GM21723 (cell line): Measurements from ENCODE around the gene CEP57.

Experiments
- ATAC-seq: cut with Tn5 transposase; IDR thresholded peaks from one replicate; pipeline ENCODE4 v1.9.1; 2021; ENCODE audit warnings: mild to moderate bottlenecking, moderate library complexity; ENCODE audit not compliant: unreplicated experiment

CEP57 gene

GRCh38 chr11:95790123-95790932, at the start of gene CEP57:
Gene CEP57 (plus strand): TSS chr11:95790498. CDS start chr11:95790699, 201 bp downstream.
- ATAC-seq, result peak; percentile 70

GRCh38 chr11:95750101-95750500, 40.2 kb upstream of the CEP57 start:
- no peak for ATAC-seq

GRCh38 chr11:95751515-95751914, 38.8 kb upstream of the CEP57 start:
- ATAC-seq, result no peak

GRCh38 chr11:95760941-95761340, 29.4 kb upstream of the CEP57 start:
- no peak for ATAC-seq

- ATAC-seq, result no peak
These were observed 27.8 kb upstream of the CEP57 start for GRCh38 chr11:95762534-95762933.

- peak; percentile 66 for ATAC-seq
These were observed 25.9 kb upstream of the CEP57 start for GRCh38 chr11:95764267-95764898.

GRCh38 chr11:95766701-95767100, 23.6 kb upstream of the CEP57 start:
- no peak for ATAC-seq

- ATAC-seq, result no peak
These were observed 22.8 kb upstream of the CEP57 start for GRCh38 chr11:95767498-95767897.

- ATAC-seq, result no peak
These were observed 21.8 kb upstream of the CEP57 start for GRCh38 chr11:95768521-95768920.

- ATAC-seq, result no peak
These were observed 13.4 kb upstream of the CEP57 start for GRCh38 chr11:95776859-95777258.

GRCh38 chr11:95778699-95779098, 11.6 kb upstream of the CEP57 start:
- no peak for ATAC-seq

GRCh38 chr11:95780544-95780943, 9.8 kb upstream of the CEP57 start:
- no peak for ATAC-seq

GRCh38 chr11:95788921-95789505, 1.3 kb upstream of the CEP57 start:
- peak; percentile 3 for ATAC-seq

- peak; percentile 77 for ATAC-seq
These were observed 684 bp upstream of the CEP57 start, which contains the start of gene FAM76B for GRCh38 chr11:95789506-95790122. Gene FAM76B (minus strand): TSS chr11:95789782. CDS start chr11:95789478, 304 bp downstream.

GRCh38 chr11:95790933-95791708, 823 bp downstream of the CEP57 start:
- peak; percentile 19 for ATAC-seq

- no peak for ATAC-seq
These were observed 1.4 kb downstream of the CEP57 start for GRCh38 chr11:95791709-95792033.

- ATAC-seq, result no peak
These were observed 1.9 kb downstream of the CEP57 start for GRCh38 chr11:95792200-95792599.

GRCh38 chr11:95792700-95793099, 2.4 kb downstream of the CEP57 start:
- no peak for ATAC-seq

GRCh38 chr11:95793116-95793515, 2.8 kb downstream of the CEP57 start:
- ATAC-seq, result no peak

- ATAC-seq, result no peak
These were observed 3.8 kb downstream of the CEP57 start for GRCh38 chr11:95794086-95794485.
